ENCODE measurements around the gene ZBTB25.

DNA sequence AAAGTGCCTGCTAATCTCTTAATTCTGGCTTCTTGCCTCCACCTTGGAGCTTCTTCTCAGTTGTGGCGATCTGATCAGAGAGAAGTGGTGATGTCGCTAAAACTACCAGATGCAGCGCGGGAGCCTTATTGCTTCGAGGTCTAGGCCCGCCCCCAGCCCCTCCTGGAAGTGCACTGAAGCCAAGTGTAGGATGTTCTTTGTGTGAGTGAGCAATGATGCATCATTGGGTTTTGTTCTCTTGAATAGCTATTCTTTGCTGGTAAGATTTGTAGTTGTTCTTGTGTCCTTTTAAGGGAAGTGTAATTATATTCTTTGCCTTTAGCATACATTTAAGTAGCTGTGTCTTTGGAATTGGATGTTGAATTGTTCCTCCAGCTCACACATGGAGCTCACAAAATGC, 79.7 kb downstream of the ZBTB25 start:
- no peak for TF ChIP-seq CTCF (IDR thresholded peaks at IDR 0.05 in 8 of 11, conservative IDR thresholded peaks at IDR 0.05 in 3 of 11)
- no peak for TF ChIP-seq POLR2AphosphoS5 (IDR thresholded peaks at IDR 0.05)
- no peak for TF ChIP-seq POLR2A (IDR thresholded peaks at IDR 0.05)

Measured in spleen (tissue), 7 donors.